Stimulated activated naive CD4-positive, alpha-beta T cell (primary cell): ENCODE data around the gene PNPLA1.
"Not testable (repeated sequence)": the region's sequence is repeated elsewhere in the genome, so short reads cannot be mapped to it uniquely, and the experiment has no call there.

Source experiments
- DNase-seq, 6 experiments: peaks; one replicate each; lab custom pipeline; 2025; lab: John Stamatoyannopoulos, UW

Gene PNPLA1

DNA sequence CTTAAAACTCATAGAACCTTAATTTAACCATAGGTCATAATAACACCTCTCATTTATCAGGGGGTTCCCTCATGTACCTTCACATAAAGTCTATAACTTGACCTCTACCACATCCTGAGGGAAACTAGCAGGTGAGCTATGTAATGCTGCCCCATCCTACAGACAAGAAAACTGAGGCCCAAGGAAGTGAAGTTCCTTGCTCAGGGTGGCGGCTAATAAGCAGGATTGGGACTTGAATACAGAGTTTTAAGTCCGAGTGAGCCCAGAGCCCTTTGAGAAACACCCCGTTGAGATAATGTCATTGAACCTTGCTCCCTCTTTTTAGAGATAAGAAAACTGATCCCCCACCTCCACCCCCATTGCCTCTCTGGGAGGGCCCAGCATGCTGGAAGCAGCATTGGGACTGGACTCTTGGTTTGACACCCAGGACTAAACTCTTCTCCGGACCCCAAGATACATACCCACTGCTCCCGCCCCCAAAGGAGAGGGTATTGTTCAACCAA is 66.4 kb downstream of the PNPLA1 start:
- no peak for DNase-seq

DNA sequence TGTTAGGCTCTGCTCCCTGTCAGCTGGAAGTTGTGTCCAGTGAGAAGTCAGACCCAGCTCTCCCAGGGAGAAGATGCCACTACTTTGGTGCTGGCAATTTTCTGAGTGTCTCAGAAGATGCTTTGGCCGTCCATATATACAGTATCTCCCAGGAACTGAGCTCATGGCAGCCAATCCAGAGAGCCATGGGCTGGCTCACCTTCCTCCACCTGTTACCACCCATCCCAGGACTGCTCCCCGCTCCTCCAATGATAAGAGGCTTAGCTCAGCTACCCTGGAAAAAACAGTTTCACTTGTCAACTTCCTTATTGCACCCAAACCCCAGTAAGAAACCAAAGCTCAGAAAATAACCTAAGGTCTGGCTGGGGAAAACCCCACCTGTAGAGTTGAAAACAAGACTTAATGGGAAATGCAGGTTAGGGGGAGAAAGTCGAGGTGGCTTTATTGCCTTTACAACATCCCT is 67.0 kb downstream of the PNPLA1 start, which contains the start of gene BNIP5:
Gene BNIP5, minus strand, starts transcription at position 110 of the 463 bp plus-strand sequence. CDS start 6,198 bp downstream, outside the sequence.
- DNase-seq = no peak

DNA sequence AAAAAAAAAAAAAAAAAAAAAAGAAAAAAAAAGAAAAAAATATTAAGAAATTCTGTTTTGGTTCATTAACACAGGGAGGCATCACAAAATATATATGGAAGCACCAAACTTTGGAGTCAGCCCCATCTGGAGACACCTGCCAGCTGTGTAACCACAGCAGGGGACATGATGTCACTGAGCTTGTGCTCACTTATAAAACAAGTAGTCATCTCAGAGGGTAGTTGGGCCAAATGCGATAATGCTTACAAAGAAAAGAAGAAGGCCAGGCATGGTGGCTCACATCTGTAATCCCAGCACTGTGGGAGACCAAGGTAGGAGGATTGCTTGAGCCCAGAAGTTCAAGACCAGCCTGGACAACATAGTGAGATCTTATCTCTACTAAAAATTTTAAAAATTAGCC is 68.0 kb downstream of the PNPLA1 start:
- no peak for DNase-seq

DNA sequence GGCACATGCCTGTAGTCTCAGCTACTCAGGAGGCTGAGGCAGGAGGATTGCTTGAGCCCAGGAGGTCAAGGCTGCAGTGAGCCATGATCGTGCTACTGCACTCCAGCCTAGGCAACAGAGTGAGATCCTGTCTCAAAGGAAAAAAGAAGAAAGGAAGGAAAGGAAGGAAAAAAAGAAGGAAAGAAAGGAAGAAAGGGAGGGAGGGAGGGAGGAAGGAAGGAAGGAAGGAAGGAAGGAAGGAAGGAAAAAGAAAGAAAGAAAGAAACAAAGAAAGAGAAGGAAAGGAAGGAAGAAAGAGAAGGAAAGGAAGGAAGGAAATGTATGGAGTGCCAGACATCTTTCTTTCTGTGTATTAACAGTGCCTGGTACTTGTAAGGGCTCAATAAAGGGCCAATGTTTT is 68.4 kb downstream of the PNPLA1 start:
- DNase-seq = not testable (repeated sequence)

DNA sequence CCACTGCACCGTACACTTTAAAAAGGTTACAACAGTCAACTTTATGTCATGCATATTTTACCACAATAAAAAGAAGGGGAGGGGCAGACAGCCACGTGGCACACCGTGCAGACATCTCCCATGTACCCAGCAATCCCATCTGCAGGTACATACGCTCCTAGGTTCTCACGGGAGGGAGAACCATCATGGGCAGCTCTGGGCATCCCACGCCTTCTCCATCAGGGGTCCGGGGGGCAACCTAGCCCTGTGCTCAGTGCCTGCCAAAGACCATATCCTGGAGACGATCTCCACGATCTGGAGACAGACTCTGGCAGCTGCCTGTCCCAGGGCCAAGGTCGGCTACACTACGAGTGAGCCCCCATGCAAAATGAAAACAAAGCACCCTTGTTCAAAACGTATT is 69.3 kb downstream of the PNPLA1 start:
- no peak for DNase-seq

DNA sequence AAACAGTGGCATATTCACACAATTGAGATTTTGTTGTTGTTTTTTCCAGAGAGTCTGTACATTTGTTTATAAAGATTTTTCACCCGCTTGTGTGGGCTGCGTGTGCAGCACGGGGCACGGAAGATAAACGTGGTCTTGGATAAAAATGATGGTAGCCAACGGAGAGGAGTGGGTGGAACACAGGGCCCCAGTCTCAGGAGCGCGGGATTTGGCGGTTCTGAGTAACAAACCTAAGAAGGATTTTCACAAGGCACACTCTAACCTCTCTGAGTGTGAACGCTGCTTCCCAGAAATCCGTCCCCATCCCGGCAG is 70.4 kb downstream of the PNPLA1 start:
- no peak for DNase-seq

DNA sequence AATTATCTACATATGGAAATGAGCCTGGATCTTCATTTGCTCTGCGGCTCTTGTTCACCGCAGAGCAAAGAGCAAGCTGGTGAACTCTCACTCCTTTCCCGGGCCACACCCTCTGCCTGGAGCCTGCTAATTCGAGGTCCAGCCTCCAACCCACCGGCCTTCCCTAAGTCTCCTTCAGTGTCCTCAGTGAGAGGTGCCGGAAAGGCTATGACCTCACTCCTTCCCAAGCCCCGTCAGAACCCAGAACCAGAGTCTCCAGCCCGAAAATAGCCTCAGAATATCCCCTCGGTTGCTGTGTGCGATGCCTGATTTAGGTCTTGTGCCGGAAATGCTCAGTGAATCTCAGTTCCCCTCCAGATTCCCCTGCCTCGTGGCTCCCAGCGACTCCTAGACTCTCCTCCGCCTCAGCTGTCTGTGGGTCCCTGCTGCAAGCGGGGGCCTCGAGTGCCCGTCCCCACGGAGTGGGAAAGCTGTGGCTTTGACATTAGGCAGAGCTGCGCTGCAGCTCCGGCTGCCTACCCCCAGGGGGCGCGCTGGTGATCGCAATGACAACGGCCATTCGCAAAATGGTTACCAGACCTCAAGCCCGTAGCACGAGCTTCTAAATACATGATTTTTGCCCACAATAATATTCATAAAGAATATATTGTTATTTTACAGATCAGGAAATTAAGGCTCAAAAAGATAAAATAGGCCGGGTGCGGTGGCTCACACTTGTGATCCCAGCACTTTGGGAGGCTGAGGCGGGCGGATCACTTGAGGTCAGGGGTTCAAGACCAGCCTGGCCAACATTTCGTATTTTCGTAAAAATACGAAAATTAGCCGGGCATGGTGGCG is 71.0 kb downstream of the PNPLA1 start:
- peak in 5 of 6 experiments; percentile 57 to 71 (median 60) for DNase-seq

DNA sequence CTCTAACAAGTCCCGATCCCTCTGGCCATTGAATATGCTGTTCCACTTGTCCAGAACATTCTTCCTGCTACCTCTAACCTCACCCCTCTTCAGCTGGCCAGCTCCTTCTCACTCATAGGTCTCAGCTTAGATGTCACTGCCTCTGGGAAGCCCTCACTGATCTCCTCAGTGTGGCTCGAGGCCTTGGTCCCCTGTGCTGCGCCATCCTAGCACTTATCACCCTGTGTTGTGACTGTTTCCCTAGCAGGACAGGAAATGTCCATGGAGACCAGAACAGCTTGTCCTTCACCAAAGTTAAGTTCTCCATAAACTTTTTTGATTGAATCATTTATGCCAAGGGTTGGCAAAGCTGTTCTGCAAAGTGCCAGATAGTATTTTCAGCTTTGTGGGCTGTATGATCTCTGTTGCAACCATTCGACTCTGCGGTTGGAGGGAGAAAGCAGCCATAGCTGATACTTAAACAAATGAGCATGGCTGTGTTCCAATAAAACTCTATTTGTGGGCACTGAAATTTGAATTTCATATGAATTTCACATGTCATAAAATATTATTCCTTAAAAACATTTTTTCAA is 73.3 kb downstream of the PNPLA1 start:
- no peak for DNase-seq

DNA sequence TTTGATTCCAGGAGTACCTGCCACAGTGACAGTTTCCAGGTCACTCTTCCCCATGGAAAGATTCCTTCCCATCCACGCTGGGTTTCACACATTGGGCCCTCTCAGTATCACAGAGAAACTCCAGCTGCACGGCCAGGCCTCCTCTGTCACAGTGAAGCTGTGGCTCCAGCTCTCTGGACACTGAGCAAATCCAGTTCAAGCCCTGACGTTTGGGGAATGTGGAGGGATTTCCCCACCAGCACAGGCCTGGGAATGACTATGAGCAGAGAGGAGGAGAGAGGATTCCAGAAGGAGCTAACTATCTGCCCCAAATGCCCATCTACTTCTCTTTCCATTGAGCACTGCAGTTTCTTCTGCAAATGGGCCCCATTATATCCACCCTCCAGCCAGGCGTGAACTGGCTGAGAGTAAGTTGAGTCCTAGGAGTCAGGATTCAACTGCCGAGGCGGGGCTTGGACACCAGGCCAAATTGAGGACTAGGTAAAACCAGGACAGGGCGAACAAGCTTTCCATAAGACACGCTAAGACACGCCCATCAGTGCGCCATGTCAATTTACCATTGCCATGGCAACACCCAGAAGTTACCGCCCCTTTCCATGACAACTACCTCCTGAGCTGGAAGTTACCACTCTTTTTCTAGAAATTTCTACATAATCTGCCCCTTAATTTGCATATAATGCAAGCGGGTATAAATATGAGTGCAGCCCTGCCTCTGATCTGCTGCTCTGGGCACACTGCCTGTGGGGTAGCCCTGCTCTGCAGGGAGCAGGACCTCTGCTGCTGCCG is 76.0 kb downstream of the PNPLA1 start:
- no peak for DNase-seq

DNA sequence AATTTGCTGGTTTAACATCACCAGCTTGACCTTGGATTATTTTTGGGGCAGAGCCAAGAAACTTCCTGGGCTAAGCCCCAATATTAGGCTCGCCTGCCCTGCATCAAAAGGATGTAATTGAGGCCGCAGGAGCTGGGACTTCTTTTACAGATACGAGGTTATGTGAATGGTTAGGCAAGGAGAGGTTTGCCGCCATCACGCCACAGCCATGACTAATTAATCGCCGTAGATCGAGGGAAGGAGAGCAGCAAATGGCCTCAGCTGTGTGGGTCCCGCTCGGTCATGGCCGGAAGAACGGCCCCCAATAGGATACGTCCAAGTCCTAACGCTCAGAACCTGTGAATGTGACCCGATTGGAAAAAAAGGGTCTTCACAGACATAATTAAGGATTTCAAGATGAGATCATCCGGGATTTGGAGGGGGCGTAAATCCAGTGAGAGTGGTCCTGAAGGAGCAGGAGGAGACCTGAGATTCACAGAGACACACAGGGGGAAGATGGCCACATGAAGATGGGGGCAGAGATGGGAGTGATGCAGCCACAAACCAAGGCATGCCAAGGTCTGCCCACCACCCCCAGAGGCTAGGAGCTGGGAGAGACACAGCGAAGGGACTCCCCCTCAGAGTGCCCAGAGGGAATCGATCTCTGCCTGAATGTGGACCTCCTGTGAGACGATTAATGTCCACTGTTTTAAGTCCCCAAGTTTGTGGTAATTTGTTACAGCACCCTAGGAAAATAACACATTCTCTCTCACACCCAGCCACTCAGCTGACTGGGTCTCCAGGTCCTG is 76.8 kb downstream of the PNPLA1 start:
- no peak for DNase-seq

DNA sequence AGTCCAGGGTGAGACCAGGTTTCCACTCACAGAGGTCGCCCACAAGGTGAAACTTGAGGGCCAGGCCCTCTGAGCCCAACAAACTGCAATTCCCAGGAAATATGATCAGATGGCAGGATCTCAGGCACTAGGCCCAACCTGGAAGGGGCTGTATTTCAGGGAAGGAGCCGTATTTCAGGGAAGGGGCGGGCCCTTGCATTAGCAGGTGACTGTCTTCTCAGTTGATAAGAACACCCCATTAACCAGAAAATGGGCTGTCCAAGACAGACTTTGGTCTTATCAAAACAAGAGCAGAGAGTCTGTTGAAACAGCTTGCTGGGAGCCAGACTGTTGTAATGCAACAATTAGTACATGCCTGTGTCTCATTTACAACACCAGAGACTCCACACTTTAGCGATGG is 77.8 kb downstream of the PNPLA1 start:
- DNase-seq = no peak

DNA sequence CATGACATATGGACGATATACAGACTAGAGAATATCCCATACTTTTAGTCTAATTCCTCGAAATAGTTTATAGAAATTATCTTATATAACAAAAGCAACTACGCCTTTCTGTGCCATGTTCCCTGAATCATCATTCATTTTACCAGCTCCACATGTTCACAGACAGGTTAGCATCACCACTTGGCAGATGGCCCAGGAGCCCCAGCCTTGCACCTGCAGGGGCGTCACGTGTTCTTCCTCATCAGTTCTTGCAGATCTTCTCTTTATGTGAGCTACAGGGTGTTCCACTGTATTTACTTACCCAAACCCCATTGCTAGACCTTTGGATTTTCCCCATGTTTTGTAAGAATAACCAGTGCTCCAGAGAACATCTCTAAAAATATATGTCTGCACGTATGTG is 79.4 kb downstream of the PNPLA1 start:
- peak in 5 of 6 experiments; percentile 8 to 34 (median 19) for DNase-seq

DNA sequence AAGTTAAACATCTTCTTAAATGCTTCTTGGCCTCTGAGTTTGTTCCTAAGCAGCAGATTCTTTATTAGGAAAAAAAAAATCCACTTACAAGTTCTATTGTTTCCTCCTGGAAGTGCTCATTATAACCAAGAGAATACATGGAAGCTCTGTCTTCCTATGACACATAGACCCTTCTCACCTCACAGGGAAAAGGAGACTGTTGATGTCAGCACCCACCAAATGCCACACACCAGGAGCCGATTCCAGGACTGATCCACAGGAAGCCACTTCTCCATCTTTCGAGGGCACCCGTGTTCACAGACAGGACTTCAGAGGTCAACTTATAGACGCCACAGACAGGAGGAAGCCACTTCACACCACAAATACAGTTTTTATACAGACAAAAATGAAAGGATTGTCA is 80.2 kb downstream of the PNPLA1 start:
- no peak for DNase-seq

DNA sequence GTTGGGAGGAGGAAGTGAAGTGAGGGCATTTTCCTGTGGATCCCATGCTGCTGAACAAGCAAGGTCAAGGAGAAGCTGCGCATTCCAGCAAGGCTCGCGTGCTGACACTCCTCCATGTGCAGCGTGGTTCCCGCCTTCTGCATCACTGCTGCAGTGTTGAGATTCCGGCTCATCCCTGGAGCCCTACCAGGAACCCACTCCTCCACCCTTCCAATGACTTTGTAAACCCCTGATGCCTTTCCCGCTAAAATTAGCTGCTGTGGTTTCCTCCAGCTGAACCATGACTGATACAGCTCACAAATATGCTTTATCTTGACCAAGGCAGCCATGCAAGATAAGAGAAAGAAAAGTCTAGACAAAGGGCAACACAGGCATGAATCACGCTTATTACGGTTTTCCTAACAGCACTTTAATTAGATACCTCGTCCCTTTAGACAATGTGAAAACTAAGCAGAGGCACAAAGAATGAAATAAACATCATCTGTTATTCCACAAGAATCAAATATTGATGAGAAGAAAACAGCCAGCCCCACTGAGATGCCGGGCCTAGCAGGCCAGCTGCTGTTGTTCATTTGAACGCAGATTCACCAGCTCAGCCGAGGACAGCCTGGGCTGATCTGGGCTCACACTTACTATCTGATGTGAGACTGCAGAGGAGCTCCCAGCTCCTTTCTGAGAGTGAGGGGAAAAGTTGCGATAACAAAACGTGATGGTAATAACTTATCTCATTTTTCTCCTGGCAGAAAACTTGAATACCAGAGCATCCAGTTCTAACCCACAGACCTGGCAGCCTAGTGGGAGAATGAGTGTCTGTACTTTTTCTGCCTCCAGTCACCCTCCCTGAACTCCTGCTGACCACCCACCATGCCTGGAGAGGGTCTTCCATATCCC is 81.1 kb downstream of the PNPLA1 start:
- DNase-seq = no peak

DNA sequence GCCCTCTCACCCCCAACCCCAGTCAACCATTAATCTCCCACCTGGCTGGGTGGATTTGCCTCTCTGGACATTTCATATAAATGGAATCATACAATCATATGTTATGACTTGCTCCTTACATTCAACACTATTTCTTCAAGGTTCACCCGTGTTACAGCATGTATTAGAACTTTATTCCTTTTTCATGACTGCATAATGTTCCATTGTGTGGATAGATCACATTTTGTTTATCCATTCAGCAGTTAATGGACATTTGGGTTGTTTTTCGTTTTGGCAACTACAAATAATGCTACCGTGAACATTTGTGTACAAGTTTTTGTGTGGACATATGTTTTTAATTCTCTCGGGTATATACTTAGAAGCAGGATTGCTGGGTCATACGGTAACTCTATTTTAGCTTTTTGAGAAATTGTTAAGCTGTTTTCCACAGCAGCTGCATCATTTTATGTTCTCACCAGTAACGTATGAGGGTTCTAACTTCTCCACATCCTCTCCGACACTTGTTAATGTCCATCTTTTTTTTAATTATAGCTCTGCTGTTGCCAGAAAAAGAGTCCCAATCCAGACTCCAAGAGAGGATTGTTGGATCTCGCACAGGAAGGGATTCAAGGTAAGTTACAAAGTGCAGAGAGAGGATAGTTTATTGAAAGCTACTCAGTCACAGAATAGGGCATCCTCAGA is 82.8 kb downstream of the PNPLA1 start:
- no peak for DNase-seq

DNA sequence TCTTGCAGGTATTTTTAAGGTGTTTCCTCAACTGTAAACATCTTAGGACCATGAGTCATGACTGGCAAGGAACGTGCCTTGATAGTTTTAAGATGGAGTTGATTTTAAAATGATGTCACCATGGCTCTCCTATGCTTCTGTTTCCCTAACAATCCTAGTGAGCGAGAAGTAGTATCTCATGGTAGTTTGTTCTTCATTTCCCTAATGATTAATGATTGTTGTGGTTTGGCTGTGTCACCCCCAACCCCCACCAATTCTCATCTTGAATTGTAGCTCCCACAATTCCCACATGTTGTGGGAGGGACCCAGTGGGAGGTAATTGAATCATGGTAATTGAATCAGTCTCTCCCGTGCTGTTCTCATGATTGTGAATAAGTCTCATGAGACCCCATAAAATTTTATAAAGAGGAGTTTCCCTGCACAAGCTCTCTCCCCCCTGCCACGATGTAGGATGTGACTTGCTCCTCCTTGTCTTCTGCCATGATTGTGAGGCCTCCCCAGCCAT is 83.6 kb downstream of the PNPLA1 start:
- DNase-seq = no peak

DNA sequence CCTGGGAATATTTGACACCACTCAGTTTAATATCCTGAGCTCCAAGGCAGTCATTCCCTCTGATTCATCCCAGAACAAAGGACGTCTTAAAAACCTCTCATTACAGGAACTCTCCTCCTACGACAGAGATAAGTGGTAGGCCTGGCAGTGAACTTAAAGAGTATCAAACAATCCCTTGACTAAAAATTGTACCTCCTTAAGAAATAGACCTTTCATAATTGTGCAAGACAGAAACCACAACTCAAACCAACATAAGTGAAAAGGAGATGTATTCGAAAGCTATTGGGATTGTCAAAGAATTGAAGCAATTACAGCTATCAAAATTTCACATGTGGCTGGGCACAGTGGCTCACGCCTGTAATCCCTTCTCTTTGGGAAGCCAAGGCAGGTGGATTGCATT is 86.0 kb downstream of the PNPLA1 start:
- DNase-seq = no peak

DNA sequence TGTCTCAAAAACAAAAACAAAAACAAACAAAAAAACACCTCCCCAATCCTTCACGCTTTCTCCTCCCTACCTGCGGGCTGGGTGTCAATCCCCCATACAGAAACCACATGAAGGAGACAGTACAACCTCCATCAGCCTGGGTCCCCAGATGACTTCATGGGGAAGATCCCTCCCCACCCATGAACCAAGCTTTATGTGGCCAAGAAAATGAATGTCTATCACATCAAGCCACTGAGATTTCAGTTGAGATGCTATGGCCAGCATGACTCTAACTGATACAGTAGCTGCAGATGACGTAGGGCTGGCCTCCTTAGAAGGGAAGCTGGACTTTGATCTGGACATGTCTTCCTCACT is 88.0 kb downstream of the PNPLA1 start:
- no peak for DNase-seq
